H9 (cell line): ENCODE results near the gene CAMTA1. TPM values are rescaled to one million over a fixed set of nuclear protein-coding genes. Genes with fewer than 3 reads are reported as not detected.

Experiments
- DNase-seq: peaks from one replicate; pipeline ENCODE4 v3.0.0-alpha.2; 2017
- H2AFZ ChIP-seq: one replicate; pipeline ENCODE4 v1.6.1; 2013; ENCODE audit warnings: mild to moderate bottlenecking, low read length, control low read depth, moderate library complexity
- H2AK5ac ChIP-seq: 2 replicates; pipeline ENCODE4 v1.6.1; 2013; ENCODE audit warnings: low read length, control low read depth, mixed read lengths; ENCODE audit not compliant: insufficient read length
- H2BK120ac ChIP-seq: one replicate; pipeline ENCODE4 v1.6.1; 2013; ENCODE audit warnings: low read depth, mild to moderate bottlenecking, low read length, control low read depth, inconsistent platforms; ENCODE audit not compliant: poor library complexity, severe bottlenecking
- H2BK12ac ChIP-seq: 2 replicates; pipeline ENCODE4 v1.6.1; 2013; ENCODE audit warnings: low read length, control low read depth, mixed read lengths, low read depth; ENCODE audit not compliant: insufficient read length
- H2BK15ac ChIP-seq: 2 replicates; pipeline ENCODE4 v1.6.1; 2013; ENCODE audit warnings: low read depth, low read length, control low read depth
- H2BK20ac ChIP-seq: one replicate; pipeline ENCODE4 v1.6.1; 2013; ENCODE audit warnings: low read depth, mild to moderate bottlenecking, low read length, control low read depth, inconsistent platforms; ENCODE audit not compliant: poor library complexity, severe bottlenecking
- H2BK5ac ChIP-seq: 2 replicates; pipeline ENCODE4 v1.6.1; 2013; ENCODE audit warnings: low read length, control low read depth, mixed read lengths; ENCODE audit not compliant: insufficient read length
- H3K14ac ChIP-seq: 2 replicates; pipeline ENCODE4 v1.6.1; 2013; ENCODE audit warnings: low read length, control low read depth; ENCODE audit not compliant: insufficient read depth
- H3K18ac ChIP-seq: 2 replicates; pipeline ENCODE4 v1.6.1; 2013; ENCODE audit warnings: low read depth, mild to moderate bottlenecking, mixed read lengths, low read length, control low read depth; ENCODE audit not compliant: insufficient read length
- H3K23ac ChIP-seq: 2 replicates; pipeline ENCODE4 v1.6.1; 2013; ENCODE audit warnings: low read length, control low read depth, mixed read lengths, low read depth; ENCODE audit not compliant: insufficient read length
- H3K23me2 ChIP-seq: 2 replicates; pipeline ENCODE4 v1.6.1; 2013; ENCODE audit warnings: low read depth, mild to moderate bottlenecking, mixed read lengths, low read length, control low read depth; ENCODE audit not compliant: insufficient read length, poor library complexity, severe bottlenecking
- H3K27ac ChIP-seq: 2 replicates; pipeline ENCODE4 v1.5.1; 2013; ENCODE audit warnings: low read length, control low read depth, mixed read lengths, low read depth; ENCODE audit not compliant: insufficient read length
- H3K27me3 ChIP-seq: 2 replicates; pipeline ENCODE4 v1.6.1; 2013; ENCODE audit warnings: low read length, control low read depth, inconsistent platforms; ENCODE audit not compliant: insufficient read depth
- H3K4ac ChIP-seq: 2 replicates; pipeline ENCODE4 v1.6.1; 2013; ENCODE audit warnings: low read depth, mild to moderate bottlenecking, control low read depth, inconsistent platforms, low read length, moderate library complexity
- H3K4me1 ChIP-seq: 2 replicates; pipeline ENCODE4 v1.6.1; 2013; ENCODE audit warnings: low read length, control low read depth, inconsistent platforms; ENCODE audit not compliant: insufficient read depth
- H3K4me2 ChIP-seq: 2 replicates; pipeline ENCODE4 v1.6.1; 2013; ENCODE audit warnings: low read length, control low read depth, mixed read lengths; ENCODE audit not compliant: insufficient read length, insufficient read depth
- H3K56ac ChIP-seq: 2 replicates; pipeline ENCODE4 v1.6.1; 2013; ENCODE audit warnings: low read depth, mild to moderate bottlenecking, mixed read lengths, low read length, control low read depth; ENCODE audit not compliant: insufficient read length
- H3K79me1 ChIP-seq: 2 replicates; pipeline ENCODE4 v1.6.1; 2013; ENCODE audit warnings: low read depth, mild to moderate bottlenecking, moderate library complexity, low read length, control low read depth, inconsistent platforms; ENCODE audit not compliant: insufficient read depth, poor library complexity, severe bottlenecking
- H3K79me2 ChIP-seq: 2 replicates; pipeline ENCODE4 v1.6.1; 2013; ENCODE audit warnings: low read length, control low read depth, inconsistent platforms; ENCODE audit not compliant: insufficient read depth
- H3K9ac ChIP-seq: 2 replicates; pipeline ENCODE4 v1.6.1; 2013; ENCODE audit warnings: low read length, control low read depth, mixed read lengths; ENCODE audit not compliant: insufficient read length; ENCODE audit errors: extremely low read depth
- H3K9me3 ChIP-seq: one replicate; pipeline ENCODE4 v1.6.1; 2013; ENCODE audit warnings: low read depth, low read length, inconsistent platforms; ENCODE audit not compliant: control insufficient read depth
- H3T11ph ChIP-seq: one replicate; pipeline ENCODE4 v1.6.1; 2013; ENCODE audit warnings: mild to moderate bottlenecking, low read length, control low read depth, inconsistent platforms
- H4K20me1 ChIP-seq: one replicate; pipeline ENCODE4 v1.6.1; 2013; ENCODE audit not compliant: control insufficient read depth, insufficient read length, insufficient read depth
- H4K5ac ChIP-seq: 2 replicates; pipeline ENCODE4 v1.6.1; 2013; ENCODE audit warnings: low read depth, mild to moderate bottlenecking, mixed read lengths, low read length, control low read depth; ENCODE audit not compliant: insufficient read length
- H4K8ac ChIP-seq: replicated peaks from 2 replicates; pipeline ENCODE4 v1.6.1; 2013; ENCODE audit warnings: low read length, control low read depth, mixed read lengths, low read depth; ENCODE audit not compliant: insufficient read length
- H4K91ac ChIP-seq: 2 replicates; pipeline ENCODE4 v1.6.1; 2013; ENCODE audit warnings: low read depth, mild to moderate bottlenecking, moderate library complexity, mixed read lengths, low read length, control low read depth; ENCODE audit not compliant: insufficient read length
- H3K27ac Mint-ChIP-seq, 3 experiments: 2 replicates in 2 of 3; 3 replicates in 1 of 3; pipeline ENCODE4 v1.8.0; 2020 to 2021; ENCODE audit warnings: mixed read lengths in 3 of 3, mild to moderate bottlenecking in 1 of 3, moderate library complexity in 1 of 3
- H3K27me3 Mint-ChIP-seq: 2 replicates; pipeline ENCODE4 v1.8.0; 2021; ENCODE audit warnings: low read depth, mild to moderate bottlenecking, moderate library complexity, mixed read lengths
- H3K36me3 Mint-ChIP-seq, 3 experiments: 2 replicates in 2 of 3; 3 replicates in 1 of 3; pipeline ENCODE4 v1.8.0; 2020 to 2021; ENCODE audit warnings: low read depth in 3 of 3, mixed read lengths in 3 of 3; ENCODE audit not compliant: insufficient read depth in 1 of 3
- H3K4me1 Mint-ChIP-seq, 2 experiments: 2 replicates each; pipeline ENCODE4 v1.8.0; 2020; ENCODE audit warnings: mixed read lengths in 2 of 2
- H3K4me3 Mint-ChIP-seq, 2 experiments: 2 replicates in 1 of 2; 3 replicates in 1 of 2; pipeline ENCODE4 v1.8.0; 2020 to 2021; ENCODE audit warnings: mild to moderate bottlenecking in 2 of 2, mixed read lengths in 2 of 2, moderate library complexity in 1 of 2
- H3K9me3 Mint-ChIP-seq, 2 experiments: 2 replicates in 1 of 2; 3 replicates in 1 of 2; pipeline ENCODE4 v1.8.0; 2020; ENCODE audit warnings: mild to moderate bottlenecking in 2 of 2, mixed read lengths in 2 of 2, moderate library complexity in 1 of 2
- CTCF ChIP-seq: fragments of 200-600 bp; sonication (generic); conservative IDR thresholded peaks from 3 replicates; pipeline ENCODE4 v1.8.0; 2021; ENCODE audit warnings: antibody characterized with exemption, mild to moderate bottlenecking
- WGBS: extraction: QIAGEN DNeasy Blood & Tissue Kit; methylation state at CpG from one replicate; pipeline ENCODE4 v1.1.7; 2013; ENCODE audit warnings: missing lambda C conversion rate, low lambda C conversion rate, mixed read lengths; ENCODE audit not compliant: insufficient read length; ENCODE audit errors: extremely low coverage; 5-methylcytosine and 5-hydroxymethylcytosine counted together
- total RNA-seq: library from RNA; stranded (reverse); gene quantifications from 2 replicates; pipeline ENCODE4 v1.2.1, GENCODE V29; 2021

Gene CAMTA1
- total RNA-seq, 1 experiment from 2014 or later: 115 TPM

GRCh38 chr1:6962478-6962995, 177.3 kb downstream of the CAMTA1 start:
- Histone ChIP-seq H2BK15ac (no peak overlapping the region), H2AFZ (no peak overlapping the region), H3K4me1 (no peaks in the 10 kb centered on the region; the same call in 1 of the 2 replicates), H2BK5ac (no peak overlapping the region), H3T11ph (no peak overlapping the region), H3K79me2 (no peaks in the 10 kb centered on the region), H2BK12ac (no peak overlapping the region), H3K9me3 (no peaks in the 10 kb centered on the region), H3K27me3 (no peaks in the 10 kb centered on the region), H3K23ac (no peak overlapping the region), H2BK20ac (no peak overlapping the region), H3K14ac (no peak overlapping the region), H3K4me2 (no peak overlapping the region), H4K91ac (no peak overlapping the region), H2AK5ac (no peak overlapping the region), H3K79me1 (no peaks in the 10 kb centered on the region), H3K23me2 (peaks cover 10% of the 10 kb centered on the region), H2BK120ac (no peak overlapping the region), H3K27ac (no peak overlapping the region), H4K5ac (no peak overlapping the region), H3K9ac (no peak overlapping the region), H3K56ac (no peak overlapping the region), H3K4ac (no peak overlapping the region), H4K20me1 (no peaks in the 10 kb centered on the region), H4K8ac (no peak overlapping the region), H3K18ac (no peak overlapping the region)
- Mint-ChIP-seq H3K4me1 (peaks cover 41 to 48% of the 10 kb centered on the region in 2 experiments), H3K9me3 (no peaks in the 10 kb centered on the region; a peak in 1 of 5 replicates), H3K27ac (no peak overlapping the region), H3K36me3 (peaks cover 0 to 3% (median 0%) of the 10 kb centered on the region in 3 experiments; a peak in 1 of 7 replicates), H3K4me3 (peak overlapping the region; percentile 79 to 85), H3K27me3 (peaks cover 10% of the 10 kb centered on the region)
- DNase-seq: no peak
- no peak for TF ChIP-seq CTCF
- no CpG with 5 or more reads among the region's 14 CpGs for WGBS
